ENCODE data around the gene BUD31. TPM values are rescaled to one million over a fixed set of nuclear protein-coding genes. Genes with fewer than 3 reads are reported as not detected.

The BUD31 gene
- total RNA-seq, 1 donor from 2014 or later, result 93.7 TPM

DNA sequence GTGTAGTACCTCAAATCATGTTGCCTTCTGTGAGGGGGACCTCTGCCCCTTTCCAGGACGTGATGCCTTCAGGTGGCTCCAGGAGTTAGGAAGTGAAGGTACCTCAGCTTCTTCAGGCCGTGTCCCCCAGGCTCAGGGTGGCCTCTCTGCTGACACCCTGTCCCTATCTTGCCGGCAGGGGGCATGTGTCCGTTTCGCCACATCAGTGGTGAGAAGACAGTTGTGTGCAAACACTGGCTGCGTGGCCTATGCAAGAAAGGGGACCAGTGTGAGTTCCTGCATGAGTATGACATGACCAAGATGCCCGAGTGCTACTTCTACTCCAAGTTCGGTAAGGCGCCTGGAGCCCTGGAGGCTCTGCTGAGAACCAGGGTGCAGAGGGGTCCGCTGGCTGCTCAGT is 39.2 kb downstream of the BUD31 start:
- H3K4me1 Mint-ChIP-seq, result peaks cover 11% of the 10 kb centered on the region
- ChIA-PET POLR2A (interaction anchor here (0.7 kb wide), 1 partner anchor 39 kb away, joined by 8 read pairs; the partner anchor contains the start of genes BUD31 and PDAP1), CTCF (no interaction called here)
- DNase-seq (no peak), ATAC-seq (ENCODE audit: low read depth) (no peak)
- H3K27me3 Mint-ChIP-seq, result no peaks in the 10 kb centered on the region
- TF ChIP-seq, protein P1, sequence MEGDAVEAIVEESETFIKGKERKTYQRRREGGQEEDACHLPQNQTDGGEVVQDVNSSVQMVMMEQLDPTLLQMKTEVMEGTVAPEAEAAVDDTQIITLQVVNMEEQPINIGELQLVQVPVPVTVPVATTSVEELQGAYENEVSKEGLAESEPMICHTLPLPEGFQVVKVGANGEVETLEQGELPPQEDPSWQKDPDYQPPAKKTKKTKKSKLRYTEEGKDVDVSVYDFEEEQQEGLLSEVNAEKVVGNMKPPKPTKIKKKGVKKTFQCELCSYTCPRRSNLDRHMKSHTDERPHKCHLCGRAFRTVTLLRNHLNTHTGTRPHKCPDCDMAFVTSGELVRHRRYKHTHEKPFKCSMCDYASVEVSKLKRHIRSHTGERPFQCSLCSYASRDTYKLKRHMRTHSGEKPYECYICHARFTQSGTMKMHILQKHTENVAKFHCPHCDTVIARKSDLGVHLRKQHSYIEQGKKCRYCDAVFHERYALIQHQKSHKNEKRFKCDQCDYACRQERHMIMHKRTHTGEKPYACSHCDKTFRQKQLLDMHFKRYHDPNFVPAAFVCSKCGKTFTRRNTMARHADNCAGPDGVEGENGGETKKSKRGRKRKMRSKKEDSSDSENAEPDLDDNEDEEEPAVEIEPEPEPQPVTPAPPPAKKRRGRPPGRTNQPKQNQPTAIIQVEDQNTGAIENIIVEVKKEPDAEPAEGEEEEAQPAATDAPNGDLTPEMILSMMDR (IDR thresholded peaks at IDR 0.05), result no peak
- H3K36me3 Mint-ChIP-seq (ENCODE audit: low read depth), result peaks cover 76% of the 10 kb centered on the region
- no peak overlapping the region for H3K27ac Mint-ChIP-seq
- H3K4me3 Mint-ChIP-seq, result no peak overlapping the region
- H3K9me3 Mint-ChIP-seq, result no peaks in the 10 kb centered on the region
- intact Hi-C loops (cut with micrococcal nuclease), result no loop called here

GRCh38 chr7:99448855-99449254 is 40.1 kb downstream of the BUD31 start:
- POLR2A ChIA-PET, result interaction anchor here (0.5 kb wide), 1 partner anchor 23 kb away, joined by 3 read pairs; no protein-coding TSS in a partner anchor

GRCh38 chr7:99449326-99449725 is 40.6 kb downstream of the BUD31 start:
- ChIA-PET CTCF (interaction anchor here (0.9 kb wide), 1 partner anchor 85 kb away, joined by 3 read pairs; no protein-coding TSS in a partner anchor), POLR2A (interaction anchor here (0.5 to 0.7 kb wide), 2 partner anchors 15 to 22 kb away, joined by 3 read pairs; no protein-coding TSS in a partner anchor)
- intact Hi-C loops (cut with micrococcal nuclease), result no loop called here
- ATAC-seq (ENCODE audit: low read depth) (no peak), DNase-seq (no peak)
- H3K27ac Mint-ChIP-seq, result no peak overlapping the region
- H3K4me1 Mint-ChIP-seq, result peaks cover 5% of the 10 kb centered on the region
- peaks cover 80% of the 10 kb centered on the region for H3K36me3 Mint-ChIP-seq (ENCODE audit: low read depth)
- TF ChIP-seq, protein P1 (IDR thresholded peaks at IDR 0.05), result no peak
- no peaks in the 10 kb centered on the region for H3K9me3 Mint-ChIP-seq
- no peaks in the 10 kb centered on the region for H3K27me3 Mint-ChIP-seq
- H3K4me3 Mint-ChIP-seq, result no peak overlapping the region

More at GRCh38 chr7:99448855-99449254, 40.1 kb downstream of the BUD31 start:
- Mint-ChIP-seq H3K4me1 (peaks cover 7% of the 10 kb centered on the region), H3K4me3 (no peak overlapping the region), H3K36me3 (ENCODE audit: low read depth) (peaks cover 79% of the 10 kb centered on the region), H3K9me3 (no peaks in the 10 kb centered on the region), H3K27ac (no peak overlapping the region), H3K27me3 (no peaks in the 10 kb centered on the region)
- no peak for DNase-seq
- no peak for ATAC-seq (ENCODE audit: low read depth)
- intact Hi-C loops (cut with micrococcal nuclease), result no loop called here
- CTCF ChIA-PET, result no interaction called here
- TF ChIP-seq, protein P1 (IDR thresholded peaks at IDR 0.05), result no peak

- Mint-ChIP-seq H3K27ac (no peak overlapping the region), H3K9me3 (no peaks in the 10 kb centered on the region), H3K27me3 (no peaks in the 10 kb centered on the region), H3K4me3 (no peak overlapping the region), H3K36me3 (ENCODE audit: low read depth) (peaks cover 86% of the 10 kb centered on the region), H3K4me1 (no peaks in the 10 kb centered on the region)
- DNase-seq, result no peak
- CTCF ChIA-PET, result no interaction called here
- intact Hi-C loops (cut with micrococcal nuclease), result no loop called here
- TF ChIP-seq, protein P1 (IDR thresholded peaks at IDR 0.05), result no peak
- POLR2A ChIA-PET, result no interaction called here
- no peak for ATAC-seq (ENCODE audit: low read depth)
Measured at GRCh38 chr7:99451936-99452335, 43.2 kb downstream of the BUD31 start.

GRCh38 chr7:99452541-99452940 is 43.8 kb downstream of the BUD31 start:
- Mint-ChIP-seq H3K36me3 (ENCODE audit: low read depth) (peaks cover 90% of the 10 kb centered on the region), H3K9me3 (no peaks in the 10 kb centered on the region), H3K27ac (no peak overlapping the region), H3K4me1 (no peaks in the 10 kb centered on the region), H3K27me3 (no peaks in the 10 kb centered on the region), H3K4me3 (no peak overlapping the region)
- ChIA-PET POLR2A (no interaction called here), CTCF (no interaction called here)
- TF ChIP-seq, protein P1 (IDR thresholded peaks at IDR 0.05), result no peak
- intact Hi-C loops (cut with micrococcal nuclease), result no loop called here
- no peak for DNase-seq
- no peak for ATAC-seq (ENCODE audit: low read depth)
